Neural progenitor cell (in vitro differentiated cells): Measurements from ENCODE around the gene C4orf50.

Experiments
- EZH2 ChIP-seq: fragments of 200-600 bp; sonication (generic); IDR thresholded peaks from 2 replicates; pipeline ENCODE4 v1.6.1; 2017; ENCODE audit warnings: antibody characterized with exemption, mild to moderate bottlenecking, moderate library complexity
- EZH2phosphoT487 ChIP-seq: fragments of 200-600 bp; sonication (generic); IDR thresholded peaks from 2 replicates; pipeline ENCODE4 v1.6.1; 2017; ENCODE audit warnings: antibody characterized with exemption
- TF ChIP-seq, protein P1 (sequence below): fragments of 200-600 bp; sonication (generic); IDR thresholded peaks from 2 replicates; pipeline ENCODE4 v1.5.1; 2017; ENCODE audit warnings: antibody characterized with exemption, mild to moderate bottlenecking

DNA sequence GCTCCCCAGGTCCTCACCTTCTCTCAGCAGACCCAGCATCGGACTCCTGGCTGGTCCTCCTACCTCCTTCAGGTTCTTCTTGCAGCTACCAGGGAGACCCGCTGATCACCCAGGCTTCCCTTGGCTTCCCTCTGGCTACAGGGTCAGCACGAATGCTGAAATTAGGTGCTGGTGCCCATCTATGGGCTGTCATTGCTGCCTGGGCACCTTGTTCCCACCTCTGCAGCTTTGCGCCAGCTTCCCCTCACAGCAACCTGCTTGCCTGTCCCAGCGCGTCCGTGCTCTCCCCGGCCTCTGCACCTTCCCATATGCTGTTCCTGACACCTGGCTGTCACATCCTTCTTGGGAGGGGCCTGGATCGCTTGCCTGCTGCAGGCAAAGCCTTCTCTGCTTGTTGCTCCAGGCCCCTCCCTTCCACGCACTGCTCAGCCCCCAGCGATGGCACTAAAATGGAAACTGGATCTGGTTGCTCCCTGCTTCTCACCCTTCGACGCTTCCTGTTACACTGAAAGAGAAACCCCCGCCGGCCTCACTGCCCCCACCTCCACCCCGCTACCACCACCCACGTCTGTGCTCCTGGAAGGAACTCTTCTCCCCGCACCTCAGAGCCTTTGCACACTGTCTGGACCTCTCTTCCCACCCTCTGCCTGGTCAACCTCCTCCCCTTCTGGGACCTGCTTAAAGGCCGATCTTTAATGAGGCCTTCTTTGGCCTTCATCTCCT is 22.2 kb downstream of the C4orf50 start:
- TF ChIP-seq, protein P1, sequence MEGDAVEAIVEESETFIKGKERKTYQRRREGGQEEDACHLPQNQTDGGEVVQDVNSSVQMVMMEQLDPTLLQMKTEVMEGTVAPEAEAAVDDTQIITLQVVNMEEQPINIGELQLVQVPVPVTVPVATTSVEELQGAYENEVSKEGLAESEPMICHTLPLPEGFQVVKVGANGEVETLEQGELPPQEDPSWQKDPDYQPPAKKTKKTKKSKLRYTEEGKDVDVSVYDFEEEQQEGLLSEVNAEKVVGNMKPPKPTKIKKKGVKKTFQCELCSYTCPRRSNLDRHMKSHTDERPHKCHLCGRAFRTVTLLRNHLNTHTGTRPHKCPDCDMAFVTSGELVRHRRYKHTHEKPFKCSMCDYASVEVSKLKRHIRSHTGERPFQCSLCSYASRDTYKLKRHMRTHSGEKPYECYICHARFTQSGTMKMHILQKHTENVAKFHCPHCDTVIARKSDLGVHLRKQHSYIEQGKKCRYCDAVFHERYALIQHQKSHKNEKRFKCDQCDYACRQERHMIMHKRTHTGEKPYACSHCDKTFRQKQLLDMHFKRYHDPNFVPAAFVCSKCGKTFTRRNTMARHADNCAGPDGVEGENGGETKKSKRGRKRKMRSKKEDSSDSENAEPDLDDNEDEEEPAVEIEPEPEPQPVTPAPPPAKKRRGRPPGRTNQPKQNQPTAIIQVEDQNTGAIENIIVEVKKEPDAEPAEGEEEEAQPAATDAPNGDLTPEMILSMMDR, result no peak
- no peak for TF ChIP-seq EZH2
- TF ChIP-seq EZH2phosphoT487, result no peak
